Measurements from ENCODE around the gene TMED9.

The TMED9 gene

DNA sequence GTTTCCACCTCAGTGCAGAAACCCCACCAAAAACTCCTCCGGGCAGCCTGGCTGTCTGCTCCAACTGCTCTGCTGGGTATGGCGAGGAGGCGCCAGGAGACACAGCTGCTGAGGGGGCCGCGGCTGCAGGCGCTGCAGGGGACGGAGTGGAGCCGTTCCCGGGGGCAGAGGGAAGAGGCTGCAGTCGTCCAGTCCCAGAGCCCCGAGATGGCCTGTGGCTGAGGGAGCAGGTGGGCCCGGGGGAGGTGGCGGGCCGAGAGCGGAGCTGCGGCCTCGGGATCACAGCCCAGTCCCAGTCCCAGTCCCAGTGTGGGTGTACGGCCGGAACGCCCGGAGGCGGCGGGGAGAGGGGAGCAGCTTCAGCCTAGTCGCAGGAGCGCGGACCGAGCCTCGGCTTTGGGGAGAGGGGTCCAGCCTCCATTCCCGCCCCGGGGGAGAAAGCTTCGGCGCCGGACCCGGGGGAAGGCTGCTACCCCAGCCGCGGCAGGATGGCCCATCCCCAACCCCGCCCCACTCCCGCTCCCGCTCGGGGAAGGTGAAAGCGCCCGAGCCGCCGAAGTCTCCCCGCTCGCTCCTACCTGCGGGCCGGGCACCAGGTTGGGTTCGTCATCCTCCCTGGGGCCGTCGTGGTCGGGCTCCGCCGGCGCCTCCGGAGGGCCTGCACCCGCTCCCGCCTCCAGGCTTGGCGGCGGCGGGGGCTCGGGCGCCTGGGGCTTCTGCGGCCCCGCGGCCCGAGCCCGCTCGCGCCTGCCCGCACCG is 38.2 kb upstream of the TMED9 start:
- Histone ChIP-seq H3K27me3 (ENCODE audit: insufficient read depth, low read depth) (no peaks in the 10 kb centered on the region), H3K4me2 (peak overlapping the region; percentile 51), H4K20me1 (ENCODE audit: insufficient read depth) (no peaks in the 10 kb centered on the region), H3K4me3 (IDR thresholded peaks at IDR 0.05; ENCODE audit: insufficient read depth, low read depth, low read length) (no peak overlapping the region), H3K79me2 (ENCODE audit: insufficient read depth, low read depth) (peaks cover 19% of the 10 kb centered on the region; the same call in 1 of the 2 replicates), H2AFZ (ENCODE audit: low read depth) (no peak overlapping the region), H3K9ac (peak overlapping the region; percentile 25; the same call in 1 of the 2 replicates), H3K27ac (no peak overlapping the region), H3K36me3 (ENCODE audit: insufficient read depth) (no peaks in the 10 kb centered on the region), H3K4me1 (ENCODE audit: low read depth, poor library complexity, severe bottlenecking) (peaks cover 13% of the 10 kb centered on the region)
- TF ChIP-seq, protein P1, sequence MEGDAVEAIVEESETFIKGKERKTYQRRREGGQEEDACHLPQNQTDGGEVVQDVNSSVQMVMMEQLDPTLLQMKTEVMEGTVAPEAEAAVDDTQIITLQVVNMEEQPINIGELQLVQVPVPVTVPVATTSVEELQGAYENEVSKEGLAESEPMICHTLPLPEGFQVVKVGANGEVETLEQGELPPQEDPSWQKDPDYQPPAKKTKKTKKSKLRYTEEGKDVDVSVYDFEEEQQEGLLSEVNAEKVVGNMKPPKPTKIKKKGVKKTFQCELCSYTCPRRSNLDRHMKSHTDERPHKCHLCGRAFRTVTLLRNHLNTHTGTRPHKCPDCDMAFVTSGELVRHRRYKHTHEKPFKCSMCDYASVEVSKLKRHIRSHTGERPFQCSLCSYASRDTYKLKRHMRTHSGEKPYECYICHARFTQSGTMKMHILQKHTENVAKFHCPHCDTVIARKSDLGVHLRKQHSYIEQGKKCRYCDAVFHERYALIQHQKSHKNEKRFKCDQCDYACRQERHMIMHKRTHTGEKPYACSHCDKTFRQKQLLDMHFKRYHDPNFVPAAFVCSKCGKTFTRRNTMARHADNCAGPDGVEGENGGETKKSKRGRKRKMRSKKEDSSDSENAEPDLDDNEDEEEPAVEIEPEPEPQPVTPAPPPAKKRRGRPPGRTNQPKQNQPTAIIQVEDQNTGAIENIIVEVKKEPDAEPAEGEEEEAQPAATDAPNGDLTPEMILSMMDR (conservative IDR thresholded peaks at IDR 0.05; ENCODE audit: low read depth, low read length): no peak

DNA sequence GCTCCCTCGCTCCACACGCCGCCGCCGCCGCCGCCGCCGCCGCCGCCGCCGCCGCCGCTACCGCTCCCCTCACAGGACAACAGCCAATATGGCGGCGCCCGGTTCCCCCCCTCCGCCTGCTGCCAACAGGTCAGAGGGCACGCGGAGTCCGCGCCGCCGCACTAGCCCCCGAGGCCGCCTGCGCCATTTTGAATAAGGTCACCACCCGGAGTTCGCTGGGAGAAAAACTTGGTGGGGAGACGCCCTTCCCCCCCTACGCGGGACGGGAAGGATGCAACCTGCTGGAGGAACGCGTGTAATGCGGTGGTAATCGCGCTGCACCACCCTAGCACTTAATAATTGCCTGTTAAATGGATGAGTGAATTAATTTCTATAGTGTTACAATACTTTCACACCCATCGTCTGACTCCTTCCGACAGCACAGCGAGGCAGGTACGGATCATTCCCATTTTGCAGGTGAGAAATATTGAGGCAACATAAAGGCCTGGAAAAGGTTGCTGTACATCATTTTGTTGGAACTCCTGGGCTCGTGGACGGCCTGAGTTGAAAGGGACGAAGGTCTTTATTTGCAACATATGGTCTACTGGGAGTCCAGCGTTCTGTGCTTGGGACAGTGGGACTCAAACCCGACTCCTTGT is 37.4 kb upstream of the TMED9 start, which contains the start of gene FAM193B:
TSS of gene FAM193B (minus strand) at position 90 of the 638 bp plus-strand sequence. CDS start 105 bp downstream, outside the sequence.
- no peak within 1 kb of the TSS for H3K27ac ChIP-seq
- H2AFZ ChIP-seq (ENCODE audit: low read depth): peak within 1 kb of the TSS; percentile 97
- no peak within 1 kb of the TSS for H3K4me3 ChIP-seq (IDR thresholded peaks at IDR 0.05; ENCODE audit: insufficient read depth, low read depth, low read length)
- peaks cover 13% of the 10 kb centered on the region for H3K4me1 ChIP-seq (ENCODE audit: low read depth, poor library complexity, severe bottlenecking)
- TF ChIP-seq, protein P1 (conservative IDR thresholded peaks at IDR 0.05; ENCODE audit: low read depth, low read length): no peak
- peak within 1 kb of the TSS; percentile 41; the same call in 1 of the 2 replicates for H3K9ac ChIP-seq
- no peaks in the 10 kb centered on the region for H4K20me1 ChIP-seq (ENCODE audit: insufficient read depth)
- no peaks in the 10 kb centered on the region for H3K27me3 ChIP-seq (ENCODE audit: insufficient read depth, low read depth)
- H3K36me3 ChIP-seq (ENCODE audit: insufficient read depth): no peaks in the 10 kb centered on the region
- peak within 1 kb of the TSS; percentile 82 for H3K4me2 ChIP-seq
- H3K79me2 ChIP-seq (ENCODE audit: insufficient read depth, low read depth): peaks cover 19% of the 10 kb centered on the region; the same call in 1 of the 2 replicates

- H4K20me1 ChIP-seq (ENCODE audit: insufficient read depth): no peaks in the 10 kb centered on the region
- no peaks in the 10 kb centered on the region for H3K27me3 ChIP-seq (ENCODE audit: insufficient read depth, low read depth)
- H3K4me1 ChIP-seq (ENCODE audit: low read depth, poor library complexity, severe bottlenecking): peaks cover 13% of the 10 kb centered on the region
- peaks cover 17% of the 10 kb centered on the region; the same call in 1 of the 2 replicates for H3K79me2 ChIP-seq (ENCODE audit: insufficient read depth, low read depth)
- H3K4me3 ChIP-seq (IDR thresholded peaks at IDR 0.05; ENCODE audit: insufficient read depth, low read depth, low read length): no peak overlapping the region
- TF ChIP-seq, protein P1 (conservative IDR thresholded peaks at IDR 0.05; ENCODE audit: low read depth, low read length): no peak
- no peaks in the 10 kb centered on the region for H3K36me3 ChIP-seq (ENCODE audit: insufficient read depth)
- no peak overlapping the region; the same call in 1 of the 2 replicates for H3K9ac ChIP-seq
- peak overlapping the region; percentile 82 for H3K4me2 ChIP-seq
- peak overlapping the region; percentile 97 for H2AFZ ChIP-seq (ENCODE audit: low read depth)
- no peak overlapping the region for H3K27ac ChIP-seq
These were observed 36.8 kb upstream of the TMED9 start for GRCh38 chr5:177555228-177555627.

DNA sequence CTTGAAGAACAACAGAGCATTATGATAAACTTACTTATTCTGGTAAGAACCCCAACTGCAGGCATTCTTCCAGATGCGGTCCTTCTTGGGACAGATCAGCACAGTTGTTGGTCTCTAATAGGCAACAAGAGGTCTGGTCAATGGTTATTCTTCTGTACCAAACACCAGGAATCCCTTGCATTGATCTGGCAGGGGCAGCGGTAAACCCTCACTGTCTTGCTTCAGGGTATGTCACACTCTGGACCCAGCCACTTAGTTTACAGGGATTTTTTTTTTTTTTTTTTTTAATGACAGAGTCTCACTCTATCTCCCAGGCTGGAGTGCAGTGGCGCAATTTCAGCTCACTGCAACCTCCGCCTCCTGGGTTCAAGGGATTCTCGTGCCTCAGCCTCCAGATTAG is 36.3 kb upstream of the TMED9 start:
- TF ChIP-seq, protein P1 (conservative IDR thresholded peaks at IDR 0.05; ENCODE audit: low read depth, low read length): no peak
- no peak overlapping the region for H2AFZ ChIP-seq (ENCODE audit: low read depth)
- H3K27ac ChIP-seq: no peak overlapping the region
- H4K20me1 ChIP-seq (ENCODE audit: insufficient read depth): no peaks in the 10 kb centered on the region
- H3K4me2 ChIP-seq: no peak overlapping the region
- H3K27me3 ChIP-seq (ENCODE audit: insufficient read depth, low read depth): no peaks in the 10 kb centered on the region
- peaks cover 13% of the 10 kb centered on the region for H3K4me1 ChIP-seq (ENCODE audit: low read depth, poor library complexity, severe bottlenecking)
- H3K36me3 ChIP-seq (ENCODE audit: insufficient read depth): no peaks in the 10 kb centered on the region
- H3K9ac ChIP-seq: no peak overlapping the region
- H3K4me3 ChIP-seq (IDR thresholded peaks at IDR 0.05; ENCODE audit: insufficient read depth, low read depth, low read length): no peak overlapping the region
- H3K79me2 ChIP-seq (ENCODE audit: insufficient read depth, low read depth): peaks cover 15% of the 10 kb centered on the region; the same call in 1 of the 2 replicates
